HG02798 (cell line): Measurements from ENCODE around the gene TF.

Experiments used
- ATAC-seq: cut with Tn5 transposase; IDR thresholded peaks from one replicate; pipeline ENCODE4 v1.9.1; 2021; ENCODE audit warnings: mild to moderate bottlenecking; ENCODE audit not compliant: unreplicated experiment, poor library complexity

Gene TF

DNA sequence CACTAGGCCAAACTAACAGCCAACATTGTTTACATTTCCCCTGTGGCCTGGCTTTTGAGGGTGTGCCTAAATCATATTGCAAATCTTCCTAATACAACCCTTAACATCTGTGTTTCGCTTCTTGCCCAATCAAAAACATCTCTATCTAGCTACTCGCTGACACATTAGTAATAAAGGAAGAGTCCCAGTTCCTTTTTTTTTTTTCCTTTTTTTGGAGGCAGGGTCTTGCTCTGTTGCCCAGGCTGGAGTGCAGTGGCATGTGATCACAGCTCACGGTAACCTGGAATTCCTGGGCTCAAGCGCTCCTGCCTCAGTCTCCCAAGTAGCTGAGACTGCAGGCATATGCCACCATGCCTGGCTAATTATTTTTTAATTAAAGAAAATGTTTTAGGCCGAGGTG is 57.3 kb downstream of the TF start:
- no peak for ATAC-seq

GRCh38 chr3:133804896-133805295 is 58.7 kb downstream of the TF start:
- ATAC-seq: no peak

DNA sequence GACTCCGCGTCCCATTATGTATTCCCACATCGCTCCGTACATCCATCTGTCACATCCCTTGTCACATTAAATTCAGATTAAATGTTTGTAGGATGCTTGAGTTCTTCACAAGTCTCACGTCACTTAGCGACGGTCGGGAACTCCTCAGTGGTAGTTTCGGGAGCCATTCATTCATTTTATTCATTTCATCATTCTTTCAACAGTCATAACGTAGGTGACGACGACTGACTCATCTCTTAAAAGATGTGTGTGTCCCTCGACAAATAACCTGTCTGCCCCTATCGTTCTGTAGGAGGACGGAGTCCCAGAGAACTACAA is 59.1 kb downstream of the TF start:
- no peak for ATAC-seq

DNA sequence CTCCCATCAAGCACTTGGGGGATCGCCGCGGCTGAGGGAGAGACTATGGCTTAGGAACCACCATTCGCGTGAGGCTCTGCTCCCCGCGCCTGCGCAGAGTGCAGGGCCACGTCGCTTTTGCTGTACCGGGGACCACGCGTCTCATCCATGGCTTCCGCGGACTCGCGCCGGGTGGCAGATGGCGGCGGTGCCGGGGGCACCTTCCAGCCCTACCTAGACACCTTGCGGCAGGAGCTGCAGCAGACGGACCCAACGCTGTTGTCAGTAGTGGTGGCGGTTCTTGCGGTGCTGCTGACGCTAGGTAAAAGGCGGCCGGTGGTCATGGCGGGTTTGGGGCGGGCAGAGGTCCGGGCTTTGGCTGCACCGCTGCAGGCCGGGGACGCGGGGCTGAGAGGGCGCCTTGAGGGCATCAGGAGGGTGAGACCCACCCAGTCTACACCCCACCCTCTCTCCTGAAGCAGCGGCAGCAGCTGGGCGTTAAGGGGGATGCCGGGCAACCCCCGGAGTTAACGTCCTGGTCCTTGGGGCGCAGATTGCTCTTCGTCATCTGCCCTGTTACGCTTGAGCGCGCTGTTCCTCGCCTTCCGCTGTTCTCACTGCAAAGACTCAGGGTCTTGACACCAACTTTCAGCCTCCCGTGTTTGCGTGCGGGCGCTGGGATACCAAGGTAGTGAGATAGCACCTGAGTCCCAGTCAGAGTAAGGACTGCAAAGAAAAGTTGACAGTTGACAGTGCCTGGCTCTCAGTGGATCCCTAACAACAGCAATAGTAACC is 59.7 kb downstream of the TF start, which contains the start of gene SRPRB:
TSS of gene SRPRB (plus strand) at position 114 of the 774 bp plus-strand sequence. CDS start at position 148, 34 bp downstream.
- peak; percentile 99 for ATAC-seq

DNA sequence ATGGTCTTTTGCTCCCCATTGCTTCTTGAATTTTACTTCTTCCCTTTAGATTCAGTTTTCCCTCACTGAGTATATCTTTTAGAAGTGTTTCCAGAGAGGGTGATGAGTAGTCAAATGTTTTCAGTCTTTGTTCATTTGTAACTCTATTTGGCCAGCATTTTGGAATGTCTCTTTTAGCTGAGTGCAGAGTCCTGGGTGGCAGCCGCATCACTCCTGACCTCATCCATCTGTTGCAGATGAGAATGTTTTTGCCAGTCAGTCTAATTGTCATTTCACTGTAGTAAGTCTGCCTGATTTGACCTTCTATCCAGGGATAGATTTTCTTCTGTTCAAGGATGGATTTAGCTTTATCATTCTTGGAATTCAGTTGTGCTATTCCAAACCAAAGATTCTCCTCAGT is 66.7 kb downstream of the TF start:
- ATAC-seq: no peak

DNA sequence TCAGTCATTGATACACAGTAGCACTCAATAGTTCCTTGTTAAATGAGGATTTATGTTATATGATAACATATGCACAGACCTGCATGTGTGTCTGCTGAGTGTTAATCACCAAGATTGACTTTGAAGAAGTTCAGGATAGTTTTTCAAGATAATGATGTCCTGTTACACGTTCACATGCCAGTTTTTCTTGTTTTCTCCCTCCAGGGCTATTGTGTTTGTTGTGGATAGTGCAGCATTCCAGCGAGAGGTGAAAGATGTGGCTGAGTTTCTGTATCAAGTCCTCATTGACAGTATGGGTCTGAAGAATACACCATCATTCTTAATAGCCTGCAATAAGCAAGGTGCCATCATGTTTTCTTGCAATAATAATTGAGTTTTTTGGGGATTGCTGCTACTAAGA is 69.2 kb downstream of the TF start:
- no peak for ATAC-seq

DNA sequence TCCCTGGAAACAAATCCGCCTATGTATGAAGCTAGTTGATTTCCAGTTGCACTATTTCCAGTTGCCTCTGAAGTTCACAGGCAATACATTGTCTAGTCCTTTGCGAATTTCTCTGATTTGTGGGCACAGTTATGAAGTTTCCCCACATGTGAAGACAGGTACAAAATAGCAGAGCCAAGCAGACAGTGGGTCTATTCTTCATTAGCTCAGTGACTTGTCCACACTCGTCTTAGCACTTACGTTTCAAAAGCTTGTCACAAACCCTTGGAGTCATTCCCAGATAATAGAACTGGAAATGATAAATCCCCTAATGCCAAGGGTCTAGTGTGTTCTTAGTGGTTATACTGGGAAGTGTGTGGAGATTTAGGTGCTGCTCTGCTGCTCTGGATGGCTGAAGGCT is 73.9 kb downstream of the TF start:
- ATAC-seq: no peak

GRCh38 chr3:133820889-133821675 is 74.9 kb downstream of the TF start:
- ATAC-seq: no peak

DNA sequence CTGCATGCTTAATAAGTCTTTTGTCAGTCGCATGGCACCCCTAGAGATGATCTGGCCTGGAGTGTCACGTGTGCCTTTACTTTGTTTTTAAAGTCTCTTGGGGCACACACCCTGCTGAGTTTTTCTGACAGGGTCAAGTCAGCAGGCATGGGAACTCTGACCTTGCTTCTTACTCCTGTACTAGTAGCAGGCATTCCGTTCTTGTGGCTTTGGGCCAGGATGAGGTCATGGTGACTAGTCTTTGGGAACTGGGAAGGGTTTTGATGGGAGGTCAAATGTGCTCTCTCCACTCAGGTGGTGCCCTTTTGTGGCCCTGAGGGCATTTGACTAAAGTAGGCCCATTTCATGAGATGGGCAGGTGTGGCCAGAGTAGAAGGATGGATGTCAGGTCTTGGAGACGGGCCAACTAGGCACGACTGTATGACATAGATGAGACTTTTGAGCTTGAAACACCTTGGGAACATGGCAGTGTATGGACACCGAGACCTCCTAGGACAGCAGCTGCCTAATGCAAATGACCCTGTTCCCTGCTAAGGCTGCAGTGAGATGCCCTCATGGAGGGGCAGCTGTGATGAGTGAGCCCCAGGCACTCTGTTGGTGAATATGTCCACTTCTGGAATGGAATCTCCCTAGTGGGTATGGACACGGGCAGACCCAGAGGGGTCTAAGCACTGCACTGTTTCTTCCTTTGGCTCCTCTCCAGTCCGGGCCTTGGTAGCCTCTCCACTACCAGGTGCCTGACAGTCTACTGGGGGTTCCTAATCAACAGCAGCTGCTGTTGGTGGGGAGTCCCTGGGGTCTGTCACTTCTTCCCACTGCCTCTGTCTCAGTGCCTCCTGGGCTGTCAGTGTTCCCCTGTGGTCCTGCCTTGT is 75.8 kb downstream of the TF start:
- ATAC-seq: no peak

- no peak for ATAC-seq
These were observed 78.8 kb downstream of the TF start for GRCh38 chr3:133824961-133825485.

DNA sequence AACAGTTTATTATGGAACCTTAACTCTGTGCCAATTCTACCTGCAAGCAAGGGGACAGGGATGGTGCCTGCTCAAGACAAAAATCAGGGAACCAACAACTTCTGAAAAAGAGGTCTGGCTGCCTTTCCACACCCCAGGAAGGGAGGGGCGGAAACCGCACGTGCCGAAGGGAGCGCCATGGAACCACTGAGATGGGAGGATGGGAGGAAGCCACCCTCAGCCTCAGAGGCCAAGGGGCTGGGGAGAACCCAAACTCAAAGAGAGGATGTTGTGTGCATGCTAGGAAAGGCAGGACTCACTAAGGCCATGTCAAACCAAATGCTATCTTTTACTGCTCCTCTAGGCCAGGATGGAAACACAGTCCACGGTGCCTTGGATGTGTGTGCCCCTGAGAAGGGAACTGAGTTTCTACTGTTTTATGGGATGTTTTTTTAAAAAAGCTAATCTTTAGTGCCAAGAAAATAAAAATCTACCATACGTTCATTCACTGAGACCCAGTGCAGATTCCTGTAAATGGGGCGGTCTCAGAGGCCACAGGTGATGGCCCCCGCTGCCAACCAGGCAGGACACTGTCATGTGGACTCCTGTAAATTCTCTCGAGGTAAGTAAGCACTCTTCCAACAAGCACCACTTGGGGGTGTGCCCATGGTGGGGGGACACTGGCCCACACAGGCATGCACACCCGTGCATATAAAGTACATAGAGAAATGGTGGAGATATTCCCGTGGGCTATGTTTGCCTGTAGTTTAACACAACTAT is 80.0 kb downstream of the TF start:
- ATAC-seq: no peak

GRCh38 chr3:133827136-133827535 is 80.9 kb downstream of the TF start:
- ATAC-seq: no peak

GRCh38 chr3:133827684-133828083 is 81.5 kb downstream of the TF start:
- ATAC-seq: no peak

DNA sequence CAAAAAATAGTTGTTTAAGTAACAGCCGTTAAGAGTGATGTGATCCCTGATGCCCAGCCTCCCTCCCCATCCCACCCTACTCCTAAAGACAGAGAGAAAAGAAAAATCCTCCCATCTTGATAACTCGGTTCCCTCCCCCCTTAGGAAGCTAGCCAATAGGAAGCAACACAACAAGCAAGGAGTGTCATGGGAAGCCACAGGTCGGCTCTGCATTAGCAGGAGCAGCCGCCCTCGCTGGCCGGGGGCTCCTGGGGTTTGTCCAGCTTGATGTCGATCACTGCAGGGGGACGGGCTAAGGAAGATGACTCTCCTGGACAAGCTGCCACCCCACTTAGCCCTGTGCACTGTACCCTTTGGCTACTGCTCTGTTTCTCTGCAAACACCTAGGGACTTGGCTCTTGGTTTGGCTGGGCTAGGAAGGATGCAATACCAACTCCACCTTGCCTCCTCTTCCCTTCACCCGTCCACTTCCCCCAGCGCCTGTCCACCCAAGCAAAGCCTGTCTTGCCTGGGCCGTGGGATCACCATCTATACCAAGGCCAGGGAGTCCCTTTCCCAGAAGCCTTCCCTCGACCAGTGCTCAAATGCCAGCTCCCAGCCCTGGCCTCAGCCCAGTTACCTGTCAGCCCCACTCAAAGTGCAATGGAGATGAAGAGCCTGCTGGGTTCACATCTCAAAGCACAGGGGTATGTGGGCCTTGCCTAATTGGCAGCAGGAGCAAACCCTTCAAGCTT is 82.5 kb downstream of the TF start:
- no peak for ATAC-seq

DNA sequence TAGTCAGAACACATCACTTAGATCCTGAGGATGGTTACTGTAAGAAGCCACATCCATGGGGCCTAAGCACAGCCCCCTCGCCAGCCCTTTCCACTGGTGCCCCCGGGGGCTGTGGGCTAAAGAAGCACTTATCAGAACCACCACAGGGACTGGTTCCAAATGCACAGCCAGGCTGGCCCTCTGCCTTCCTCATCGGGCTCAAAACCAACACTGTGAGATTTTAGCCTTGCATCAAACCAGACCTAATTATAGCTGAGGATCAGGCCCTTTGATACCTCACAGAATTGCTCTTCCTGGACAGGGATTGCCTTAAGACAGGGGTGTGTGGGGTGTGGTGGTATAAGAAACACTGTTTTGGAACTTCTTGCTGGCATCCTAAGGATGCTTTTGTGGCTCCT is 83.1 kb downstream of the TF start:
- ATAC-seq: no peak

GRCh38 chr3:133830071-133830470 is 83.9 kb downstream of the TF start:
- no peak for ATAC-seq

DNA sequence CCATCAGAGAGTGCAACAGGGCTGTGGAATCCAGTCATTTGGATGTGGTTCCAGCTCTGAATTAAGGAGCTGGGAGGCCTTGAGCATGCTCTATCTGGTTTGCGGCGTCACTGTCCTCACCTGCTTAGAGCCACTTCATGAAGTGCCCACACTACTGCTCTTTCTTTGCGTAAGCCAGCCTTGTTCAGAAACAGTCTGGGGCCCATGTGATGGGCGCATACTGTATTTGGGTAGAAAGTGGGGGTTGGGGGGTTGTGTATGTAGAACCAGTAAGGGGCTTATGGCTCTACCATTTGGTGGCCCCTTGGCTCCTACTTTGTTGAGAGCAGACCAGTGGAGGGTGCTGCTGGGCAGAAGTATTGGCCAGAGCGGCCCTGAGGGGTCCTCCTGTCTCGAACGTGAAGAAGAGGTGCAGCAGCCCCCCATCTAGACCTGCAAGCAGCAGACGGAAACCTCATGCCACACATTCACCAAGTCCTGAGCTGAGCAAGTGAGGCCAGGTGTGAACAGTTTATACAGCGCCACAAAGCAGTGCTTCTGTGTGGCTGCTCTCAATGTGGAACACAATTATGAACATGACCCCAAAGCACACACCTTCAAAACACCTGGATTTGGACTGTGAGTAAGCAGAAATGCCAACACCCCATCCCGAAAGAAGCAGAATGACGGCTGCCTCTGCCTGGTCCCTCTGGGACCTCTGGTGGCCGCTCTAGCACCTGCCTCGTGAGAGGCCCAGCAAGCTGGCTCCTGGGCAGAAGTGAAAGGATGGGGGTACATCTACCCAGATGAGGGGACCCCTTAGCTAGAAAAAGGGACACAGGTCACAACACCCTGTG is 86.0 kb downstream of the TF start:
- no peak for ATAC-seq

DNA sequence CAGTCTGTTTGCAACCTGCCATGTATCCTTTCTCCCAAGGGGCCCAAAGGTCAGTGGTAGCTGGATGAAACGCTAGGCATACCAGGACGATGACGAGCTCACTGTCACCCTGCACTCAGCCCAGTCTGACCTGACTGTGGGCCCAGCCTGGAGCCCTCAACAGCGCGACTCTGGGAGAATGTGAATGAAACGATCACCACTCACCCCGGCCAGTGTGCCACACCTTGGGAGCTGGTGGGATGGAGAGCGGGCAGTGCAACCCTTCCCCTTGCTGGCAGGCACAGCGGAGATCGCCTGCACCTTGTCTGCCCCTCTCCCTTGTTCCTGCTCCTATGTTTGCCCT is 86.6 kb downstream of the TF start:
- no peak for ATAC-seq

- no peak for ATAC-seq
These were observed 87.1 kb downstream of the TF start for GRCh38 chr3:133833267-133833666.
